Peyer's patch (tissue), 4 donors: Measurements from ENCODE around the gene MRI1.

Experiments used
- POLR2A ChIP-seq, 2 donors: fragments of 450-650 bp; IDR thresholded peaks; one replicate each; pipeline ENCODE4 v1.5.1; 2017; ENCODE audit warnings: antibody characterized with exemption in 2 of 2, mild to moderate bottlenecking in 2 of 2, moderate library complexity in 2 of 2
- TF ChIP-seq, protein P1 (sequence below), 6 experiments: fragments of 450-650 bp in 4 of 6; fragments of 200-600 bp in 2 of 6; sonication (generic) in 1 of 6; IDR thresholded peaks; one replicate each; pipeline ENCODE4 v1.5.1; 2017 to 2019; ENCODE audit warnings: antibody characterized with exemption in 6 of 6, mild to moderate bottlenecking in 3 of 6, moderate library complexity in 1 of 6

DNA sequence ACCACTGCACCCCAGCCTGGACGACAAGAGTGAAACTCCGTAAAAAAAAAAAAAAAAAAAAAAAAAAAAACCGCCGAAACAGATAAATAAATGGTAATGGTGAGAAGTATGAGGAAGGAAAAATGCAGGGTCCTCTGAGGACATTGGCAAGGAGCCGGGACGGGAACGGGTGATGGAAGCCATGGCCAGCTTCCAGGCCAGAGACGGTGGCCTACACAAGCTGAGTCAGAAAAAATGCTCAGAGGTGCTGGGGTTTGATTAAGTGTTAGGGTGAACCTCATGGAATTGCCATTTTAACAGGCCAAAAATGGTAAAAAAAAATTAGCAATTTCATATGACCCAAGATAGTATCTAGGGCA, 30.1 kb downstream of the MRI1 start:
- TF ChIP-seq, protein P1, sequence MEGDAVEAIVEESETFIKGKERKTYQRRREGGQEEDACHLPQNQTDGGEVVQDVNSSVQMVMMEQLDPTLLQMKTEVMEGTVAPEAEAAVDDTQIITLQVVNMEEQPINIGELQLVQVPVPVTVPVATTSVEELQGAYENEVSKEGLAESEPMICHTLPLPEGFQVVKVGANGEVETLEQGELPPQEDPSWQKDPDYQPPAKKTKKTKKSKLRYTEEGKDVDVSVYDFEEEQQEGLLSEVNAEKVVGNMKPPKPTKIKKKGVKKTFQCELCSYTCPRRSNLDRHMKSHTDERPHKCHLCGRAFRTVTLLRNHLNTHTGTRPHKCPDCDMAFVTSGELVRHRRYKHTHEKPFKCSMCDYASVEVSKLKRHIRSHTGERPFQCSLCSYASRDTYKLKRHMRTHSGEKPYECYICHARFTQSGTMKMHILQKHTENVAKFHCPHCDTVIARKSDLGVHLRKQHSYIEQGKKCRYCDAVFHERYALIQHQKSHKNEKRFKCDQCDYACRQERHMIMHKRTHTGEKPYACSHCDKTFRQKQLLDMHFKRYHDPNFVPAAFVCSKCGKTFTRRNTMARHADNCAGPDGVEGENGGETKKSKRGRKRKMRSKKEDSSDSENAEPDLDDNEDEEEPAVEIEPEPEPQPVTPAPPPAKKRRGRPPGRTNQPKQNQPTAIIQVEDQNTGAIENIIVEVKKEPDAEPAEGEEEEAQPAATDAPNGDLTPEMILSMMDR (IDR thresholded peaks at IDR 0.05): no peak
- TF ChIP-seq POLR2A (IDR thresholded peaks at IDR 0.05): no peak
